GM18951 (cell line): Measurements from ENCODE around the gene ST8SIA2.

Experiments used
- POLR2A ChIP-seq: IDR thresholded peaks from 4 replicates; pipeline ENCODE4 v1.6.1; 2011; ENCODE audit warnings: mild to moderate bottlenecking; ENCODE audit not compliant: insufficient read length, insufficient read depth; ENCODE audit errors: extremely low read depth
- in situ Hi-C: fragments of 300-500 bp; cut with MboI; formaldehyde crosslinking; loops from one replicate; pipeline ENCODE4 v1.12.0; 2022; ENCODE audit warnings: low sequenced_read_pairs, mixed read lengths, inconsistent platforms; ENCODE audit not compliant: unreplicated experiment

ST8SIA2 gene

DNA sequence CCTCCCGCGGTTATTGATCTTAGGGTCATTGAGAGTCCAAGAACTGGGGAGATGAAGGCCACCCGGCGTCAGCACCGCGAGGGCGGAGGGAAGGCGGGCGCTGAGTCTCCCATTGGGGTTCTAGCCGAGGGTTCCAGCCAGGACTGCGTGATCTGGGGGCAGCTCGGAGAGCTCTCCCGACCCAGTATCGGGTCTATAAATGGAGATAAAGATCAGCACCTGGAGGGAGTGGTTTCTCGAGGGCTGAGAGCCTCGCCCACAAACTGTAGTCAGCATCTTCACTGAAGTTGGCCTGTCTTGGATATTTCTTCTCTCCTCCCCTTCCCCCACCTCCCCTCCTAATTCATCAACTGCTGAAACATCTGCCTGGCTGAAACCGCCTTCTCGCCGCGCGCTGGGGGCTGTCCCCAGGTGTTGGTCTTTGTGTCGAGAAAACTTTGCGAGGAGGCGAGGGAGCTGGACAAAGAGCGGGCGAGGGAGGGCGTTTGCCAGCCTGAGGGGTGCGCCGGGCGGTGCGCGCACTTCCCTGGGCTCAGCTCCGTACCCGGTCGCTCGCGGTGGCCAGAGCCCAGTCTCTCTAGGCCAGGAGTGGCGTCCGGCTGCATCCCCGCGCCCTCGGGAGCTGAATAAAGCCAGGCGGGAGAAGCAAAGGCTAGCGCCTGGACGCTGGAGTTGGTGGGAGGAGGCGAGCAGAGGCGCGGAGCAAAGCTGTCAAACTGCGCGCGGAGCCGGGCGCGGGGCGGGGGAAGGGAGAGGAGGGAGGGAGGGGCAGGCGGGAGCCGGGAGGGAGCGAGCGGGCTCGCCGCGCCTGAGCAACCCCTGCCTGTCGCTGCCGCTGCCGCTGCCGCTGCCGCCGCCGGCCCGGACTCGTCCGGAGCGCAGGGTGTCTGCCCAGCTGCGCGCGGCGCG, at the start of gene ST8SIA2:
ST8SIA2 (plus strand) TSS at position 811 of the 909 bp plus-strand sequence. CDS start 184 bp downstream, outside the sequence.
- in situ Hi-C loops = no loop called here
- TF ChIP-seq POLR2A = no peak

DNA sequence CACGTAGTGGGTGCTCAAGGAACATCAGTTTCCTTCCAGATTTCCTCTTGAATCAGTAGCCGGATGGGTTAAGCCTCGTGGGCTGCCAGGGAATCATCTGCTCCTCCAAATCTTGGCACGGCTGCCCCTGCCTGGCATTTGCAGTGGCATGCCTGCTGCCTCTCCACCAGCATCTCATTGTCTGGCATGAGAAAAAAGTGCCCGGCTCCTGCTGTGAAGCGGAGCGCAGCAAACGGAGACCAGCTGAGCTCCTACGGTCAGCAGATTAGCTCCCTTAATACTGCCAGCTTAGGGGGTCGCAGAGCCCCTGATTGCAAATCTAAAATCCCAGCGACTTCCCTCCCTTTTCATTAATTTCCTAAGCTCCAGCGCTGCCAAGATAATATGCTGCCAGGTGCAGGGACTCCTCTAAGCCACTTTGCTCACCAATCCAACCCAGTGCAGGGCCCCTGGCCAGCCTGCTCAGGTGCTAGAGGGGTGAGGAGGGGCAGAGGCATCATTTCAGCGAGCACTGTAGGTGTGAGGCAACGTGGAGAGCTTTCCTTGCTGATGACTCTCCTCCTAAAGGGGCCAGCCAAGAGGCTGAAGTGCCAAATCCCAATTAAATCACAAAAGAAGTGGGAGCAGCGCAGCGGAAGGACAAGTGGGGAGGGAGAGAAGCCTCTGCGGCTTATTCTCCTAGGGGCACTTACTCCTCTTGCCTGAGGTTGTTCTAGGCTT, 49.6 kb upstream of the ST8SIA2 start:
- in situ Hi-C loops = no loop called here
- no peak for TF ChIP-seq POLR2A

DNA sequence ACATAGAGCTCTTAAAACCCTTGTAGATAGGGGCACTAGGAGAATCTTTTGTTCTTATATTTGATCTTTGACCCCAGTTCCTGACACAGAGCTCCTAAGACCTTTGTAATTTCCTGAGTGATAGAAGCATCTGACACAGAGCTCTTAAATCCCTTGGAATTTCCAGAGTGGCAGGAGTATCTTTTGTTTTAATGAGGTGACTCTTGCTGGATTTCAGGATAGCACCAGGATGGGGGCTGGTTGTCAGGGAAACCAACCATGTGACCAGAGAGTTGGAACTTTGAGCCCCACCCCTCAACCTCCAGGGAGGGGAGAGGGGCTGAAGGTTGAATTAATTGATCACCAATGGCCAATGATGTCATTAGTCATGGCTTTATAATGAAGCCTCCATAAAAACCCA, 47.6 kb upstream of the ST8SIA2 start:
- no peak for TF ChIP-seq POLR2A
- in situ Hi-C loops = no loop called here

GRCh38 chr15:92355307-92355706, 38.4 kb upstream of the ST8SIA2 start:
- TF ChIP-seq POLR2A = no peak
- in situ Hi-C loops = no loop called here

GRCh38 chr15:92361321-92362000, 32.2 kb upstream of the ST8SIA2 start:
- TF ChIP-seq POLR2A = no peak
- in situ Hi-C loops = no loop called here

- no peak for TF ChIP-seq POLR2A
- in situ Hi-C loops = no loop called here
Observed at GRCh38 chr15:92362001-92362350, 31.7 kb upstream of the ST8SIA2 start.

GRCh38 chr15:92365084-92365483, 28.6 kb upstream of the ST8SIA2 start:
- in situ Hi-C loops = no loop called here
- no peak for TF ChIP-seq POLR2A

DNA sequence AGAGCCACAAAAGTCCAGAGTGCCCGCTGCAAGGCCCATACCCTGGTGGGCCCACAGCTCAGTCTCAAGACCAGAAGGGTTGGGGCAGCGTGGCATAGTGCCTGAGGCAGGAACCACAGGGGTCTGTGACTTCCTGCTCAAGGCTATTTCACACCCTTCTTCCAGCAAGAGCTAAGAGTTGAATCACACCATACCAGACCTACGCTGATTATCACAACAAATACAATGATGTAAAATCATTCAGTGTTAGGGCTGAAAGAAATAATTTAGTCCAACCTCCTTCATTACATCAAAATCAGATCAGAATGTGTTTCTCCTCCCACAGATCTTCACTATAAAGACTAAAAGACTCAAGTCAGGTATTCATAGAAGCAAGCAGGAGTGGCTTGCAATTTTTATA, 27.8 kb upstream of the ST8SIA2 start:
- no peak for TF ChIP-seq POLR2A
- in situ Hi-C loops = no loop called here

DNA sequence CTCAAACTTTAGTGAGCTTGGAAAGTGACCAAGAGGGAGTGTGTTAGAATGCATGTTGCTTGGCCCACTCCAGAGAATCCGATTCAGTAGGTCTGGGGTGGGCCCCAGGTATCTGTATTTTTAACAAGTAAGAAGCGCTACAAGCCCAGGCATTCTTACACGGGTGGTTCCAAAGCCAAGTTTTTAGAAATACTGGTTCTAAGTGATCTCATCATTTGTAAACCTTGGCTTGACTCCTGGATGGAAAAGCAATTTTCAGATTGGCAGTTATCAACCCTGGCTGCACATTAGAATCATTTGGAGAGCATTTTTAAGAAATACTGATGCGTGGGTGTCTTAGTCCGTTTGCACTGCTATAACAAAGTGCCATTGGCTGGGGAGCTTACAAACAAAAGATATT, 27.3 kb upstream of the ST8SIA2 start:
- in situ Hi-C loops = no loop called here
- no peak for TF ChIP-seq POLR2A

GRCh38 chr15:92375057-92375456, 18.6 kb upstream of the ST8SIA2 start:
- in situ Hi-C loops = no loop called here
- TF ChIP-seq POLR2A = no peak

- in situ Hi-C loops = no loop called here
- TF ChIP-seq POLR2A = no peak
Observed at GRCh38 chr15:92376109-92376508, 17.6 kb upstream of the ST8SIA2 start.

DNA sequence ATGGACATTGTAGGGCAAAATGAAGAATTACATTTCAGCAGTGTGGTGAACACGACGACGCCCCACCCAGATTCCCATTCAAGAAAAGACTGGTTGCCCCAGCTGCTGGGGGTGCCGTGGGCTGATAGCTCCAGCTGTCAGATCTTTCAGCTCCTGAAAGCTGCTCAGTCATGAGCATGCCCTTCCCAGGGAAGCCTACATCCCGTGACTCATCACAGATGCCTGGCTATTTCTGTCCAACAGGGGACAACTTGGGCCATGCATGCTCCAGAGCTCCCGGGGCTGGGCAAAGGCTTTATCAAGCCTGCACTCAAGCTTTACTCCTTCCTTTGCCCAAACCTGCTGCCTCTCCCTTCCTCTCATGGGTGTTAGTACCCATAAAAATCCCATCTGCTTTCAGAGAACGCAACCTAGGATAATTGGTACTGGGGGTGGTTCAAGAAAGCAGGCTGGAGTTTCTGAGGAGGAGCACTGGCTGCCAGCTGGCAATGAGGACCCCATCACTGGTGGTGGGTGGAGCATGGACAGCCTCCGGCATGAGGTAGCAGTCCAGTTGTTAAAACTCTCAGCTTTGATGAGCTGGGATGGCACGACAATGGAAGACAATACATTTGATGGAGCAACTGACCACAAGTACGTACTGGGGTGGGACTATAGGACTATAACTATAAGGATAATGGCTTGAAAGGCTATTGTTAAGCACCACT, 16.4 kb upstream of the ST8SIA2 start:
- in situ Hi-C loops = no loop called here
- TF ChIP-seq POLR2A = no peak

GRCh38 chr15:92383519-92384324, 10.0 kb upstream of the ST8SIA2 start:
- no peak for TF ChIP-seq POLR2A
- in situ Hi-C loops = no loop called here

DNA sequence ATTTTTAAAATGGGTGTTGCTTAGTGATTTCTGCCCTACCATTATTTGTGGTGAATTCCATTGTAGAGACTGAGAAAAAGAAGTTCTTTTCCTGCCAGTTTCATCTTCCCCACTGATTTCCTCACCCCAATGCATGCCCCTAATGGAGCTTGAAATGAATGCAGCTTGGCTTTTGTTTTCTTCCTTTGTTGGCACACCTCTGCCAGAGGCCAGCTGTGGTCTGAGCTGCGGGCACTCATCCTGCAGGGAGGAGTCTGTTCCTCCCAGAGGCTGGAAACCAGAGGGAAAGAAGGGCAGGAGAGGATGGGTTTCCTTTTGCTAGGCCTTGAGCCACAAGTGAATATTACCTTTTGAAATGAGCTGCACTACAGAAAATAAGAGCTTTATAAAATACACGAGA, 9.3 kb upstream of the ST8SIA2 start:
- in situ Hi-C loops = no loop called here
- TF ChIP-seq POLR2A = no peak
